Skeletal muscle satellite cell (primary cell): ENCODE measurements around the gene CCDC190.

ENCODE experiments used
- H3K27me3 ChIP-seq: 2 replicates; pipeline ENCODE4 v1.7.0; 2013; ENCODE audit warnings: low read length; ENCODE audit not compliant: control insufficient read depth, insufficient read depth
- H3K36me3 ChIP-seq: 2 replicates; pipeline ENCODE4 v1.7.0; 2013; ENCODE audit warnings: mild to moderate bottlenecking, control low read depth, low read length; ENCODE audit not compliant: insufficient read depth
- H3K4me1 ChIP-seq: 2 replicates; pipeline ENCODE4 v1.7.0; 2013; ENCODE audit warnings: low read length; ENCODE audit not compliant: control insufficient read depth, insufficient read depth
- H3K4me2 ChIP-seq: 2 replicates; pipeline ENCODE4 v1.7.0; 2013; ENCODE audit warnings: mild to moderate bottlenecking, low read length
- H3K4me3 ChIP-seq: 2 replicates; pipeline ENCODE4 v1.7.0; 2013; ENCODE audit warnings: low read length
- H3K9ac ChIP-seq: 2 replicates; pipeline ENCODE4 v1.7.0; 2013; ENCODE audit warnings: mild to moderate bottlenecking, low read depth, low read length, moderate library complexity
- H3K9me3 ChIP-seq: replicated peaks from 2 replicates; pipeline ENCODE4 v1.7.0; 2013; ENCODE audit warnings: mild to moderate bottlenecking, control low read depth, low read length

The CCDC190 gene

DNA sequence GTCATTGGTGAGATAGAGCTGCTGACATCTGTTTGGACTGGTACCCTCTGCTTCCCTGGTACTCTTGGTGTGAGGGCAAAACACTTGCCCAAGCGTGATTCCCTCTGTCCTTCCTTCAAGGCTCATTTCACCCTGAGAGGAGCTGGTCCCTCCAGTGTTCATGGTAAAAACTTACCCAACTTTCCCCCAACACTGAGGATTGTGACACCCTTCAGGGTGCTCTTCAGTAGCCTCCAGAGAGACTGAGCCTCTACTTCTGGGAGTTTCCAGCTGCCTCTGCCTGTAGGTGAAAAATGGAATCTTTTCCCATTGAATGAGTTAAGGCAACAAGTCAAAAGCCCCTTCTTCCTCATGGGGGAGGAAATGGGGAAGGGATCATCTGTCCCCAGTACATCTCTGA is 9.6 kb downstream of the CCDC190 start:
- H3K4me1 ChIP-seq: peaks cover 46% of the 10 kb centered on the region
- no peak overlapping the region for H3K4me2 ChIP-seq
- no peaks in the 10 kb centered on the region for H3K36me3 ChIP-seq
- no peaks in the 10 kb centered on the region for H3K9me3 ChIP-seq
- H3K4me3 ChIP-seq: no peak overlapping the region
- H3K27me3 ChIP-seq: no peaks in the 10 kb centered on the region
- H3K9ac ChIP-seq: no peak overlapping the region

DNA sequence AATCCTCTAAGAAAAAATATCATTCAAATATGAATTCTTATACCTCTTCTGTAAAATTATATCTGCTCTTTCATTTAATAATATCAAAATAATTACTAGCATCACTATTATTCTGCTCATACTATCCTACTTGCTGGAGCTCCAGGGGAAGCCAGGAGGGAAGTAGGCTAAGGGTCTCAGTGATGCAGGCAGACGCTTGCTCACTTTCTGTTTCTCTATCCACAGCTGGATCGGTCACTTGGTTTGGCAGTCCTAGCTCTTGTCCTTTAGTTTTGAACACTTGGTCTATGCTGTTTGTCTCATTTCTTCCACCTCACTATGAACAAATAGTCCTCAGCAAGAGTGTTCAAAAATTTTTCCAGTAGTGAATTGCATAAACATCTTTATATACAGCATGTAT is 11.3 kb downstream of the CCDC190 start:
- Histone ChIP-seq H3K36me3 (no peaks in the 10 kb centered on the region), H3K9me3 (no peaks in the 10 kb centered on the region), H3K4me2 (no peak overlapping the region), H3K9ac (no peak overlapping the region), H3K4me1 (peaks cover 31% of the 10 kb centered on the region), H3K4me3 (no peak overlapping the region), H3K27me3 (no peaks in the 10 kb centered on the region)

DNA sequence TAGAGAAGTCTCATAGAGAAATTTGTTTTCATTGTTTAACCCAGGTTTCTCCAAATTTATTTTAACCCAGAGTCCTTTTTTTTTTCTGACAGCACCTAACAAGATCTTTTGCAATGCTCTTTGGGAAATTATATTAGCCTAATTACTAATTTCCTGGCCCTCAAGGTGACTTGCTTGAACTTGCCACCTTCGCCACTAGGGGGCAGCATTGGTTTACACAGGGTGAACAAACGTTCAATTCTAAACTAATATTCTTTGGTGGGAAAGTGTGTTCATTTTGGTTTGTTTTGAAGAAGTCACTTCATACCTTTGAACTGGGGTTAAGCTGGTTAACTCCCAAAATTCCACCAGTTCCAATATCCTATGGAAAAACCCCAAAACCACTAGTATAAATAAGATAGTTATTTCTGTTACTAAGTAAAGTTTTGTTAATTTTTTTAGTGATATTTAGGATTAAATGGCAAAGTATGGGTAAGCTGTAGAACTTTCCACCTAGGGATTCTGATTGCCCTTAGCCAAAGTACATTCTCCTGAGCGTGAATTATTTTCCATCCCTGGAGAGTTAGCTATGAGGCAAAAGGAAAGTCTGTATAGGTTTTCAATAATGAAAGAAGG is 13.0 kb downstream of the CCDC190 start:
- no peak overlapping the region for H3K9ac ChIP-seq
- no peaks in the 10 kb centered on the region for H3K36me3 ChIP-seq
- H3K9me3 ChIP-seq: no peaks in the 10 kb centered on the region
- no peak overlapping the region for H3K4me2 ChIP-seq
- H3K4me1 ChIP-seq: peaks cover 23% of the 10 kb centered on the region
- no peak overlapping the region for H3K4me3 ChIP-seq
- H3K27me3 ChIP-seq: no peaks in the 10 kb centered on the region

DNA sequence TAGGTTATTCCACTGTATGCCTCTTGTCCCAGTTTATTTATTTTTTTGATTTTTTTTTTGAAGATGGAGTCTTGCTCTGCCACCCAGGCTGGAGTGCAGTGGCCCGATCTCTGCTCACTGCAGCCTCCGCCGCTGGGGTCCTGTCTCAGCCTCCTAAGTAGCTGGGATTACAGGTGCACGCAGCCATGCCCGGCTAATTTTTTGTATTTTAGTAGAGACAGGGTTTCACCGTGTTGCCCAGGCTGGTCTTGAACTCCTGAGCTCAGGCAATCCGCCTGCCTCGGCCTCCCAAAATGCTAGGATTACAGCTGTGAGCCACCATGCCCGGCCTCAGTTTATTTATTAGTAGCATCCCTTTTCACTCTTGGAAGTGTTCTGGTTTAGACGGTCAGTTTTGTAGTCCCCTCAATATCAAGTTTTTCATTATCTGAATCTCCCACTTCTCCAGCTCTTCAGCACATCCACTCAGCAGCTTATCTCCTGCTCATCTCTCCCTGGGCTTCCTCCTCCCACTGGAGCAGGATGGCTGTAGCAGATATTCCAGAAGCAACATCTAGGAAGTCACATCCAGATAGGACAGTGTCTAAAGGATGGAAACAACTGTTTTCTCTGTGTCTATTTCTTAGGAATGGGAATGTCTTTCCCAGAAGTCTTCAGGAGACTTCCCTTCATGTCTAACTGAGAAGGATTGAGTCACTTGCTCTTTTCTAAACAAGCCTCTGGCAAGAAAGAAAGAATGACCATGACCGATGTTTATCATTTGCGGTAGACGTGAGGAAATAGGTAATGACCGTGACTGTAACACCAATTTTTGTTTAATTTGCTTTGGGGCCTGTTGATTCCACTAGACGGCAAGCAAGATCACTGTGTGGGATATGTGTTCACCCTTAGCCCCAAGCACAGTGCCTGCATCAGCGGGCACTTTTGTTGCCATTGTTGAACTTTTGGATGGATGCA is 14.4 kb downstream of the CCDC190 start:
- no peak overlapping the region for H3K4me3 ChIP-seq
- no peaks in the 10 kb centered on the region for H3K9me3 ChIP-seq
- no peaks in the 10 kb centered on the region for H3K27me3 ChIP-seq
- H3K9ac ChIP-seq: peak overlapping the region; percentile 8
- no peaks in the 10 kb centered on the region for H3K36me3 ChIP-seq
- peaks cover 23% of the 10 kb centered on the region for H3K4me1 ChIP-seq
- H3K4me2 ChIP-seq: peak overlapping the region; percentile 66

DNA sequence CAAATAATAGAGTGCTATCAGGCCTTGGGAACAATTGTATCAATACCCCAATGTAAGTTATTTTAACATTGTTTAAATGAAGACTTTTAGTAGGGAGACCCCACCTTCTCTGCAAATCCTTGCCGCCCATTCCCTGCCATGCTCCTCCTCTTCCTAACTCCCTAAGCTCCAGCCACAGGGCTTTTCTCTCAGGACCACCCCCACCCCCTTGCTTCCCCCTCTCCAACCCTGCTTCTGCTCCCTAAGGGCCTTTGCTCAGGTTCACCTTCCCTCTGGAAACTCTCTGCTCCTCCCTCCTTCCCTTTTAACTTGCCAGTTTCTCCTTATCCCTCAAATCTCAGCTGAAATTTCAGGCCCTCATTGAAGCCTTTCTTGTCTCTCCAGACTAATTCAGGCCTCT is 16.8 kb downstream of the CCDC190 start:
- Histone ChIP-seq H3K27me3 (no peaks in the 10 kb centered on the region), H3K36me3 (no peaks in the 10 kb centered on the region), H3K9ac (no peak overlapping the region), H3K4me2 (no peak overlapping the region), H3K4me1 (peaks cover 20% of the 10 kb centered on the region), H3K4me3 (no peak overlapping the region), H3K9me3 (no peaks in the 10 kb centered on the region)

DNA sequence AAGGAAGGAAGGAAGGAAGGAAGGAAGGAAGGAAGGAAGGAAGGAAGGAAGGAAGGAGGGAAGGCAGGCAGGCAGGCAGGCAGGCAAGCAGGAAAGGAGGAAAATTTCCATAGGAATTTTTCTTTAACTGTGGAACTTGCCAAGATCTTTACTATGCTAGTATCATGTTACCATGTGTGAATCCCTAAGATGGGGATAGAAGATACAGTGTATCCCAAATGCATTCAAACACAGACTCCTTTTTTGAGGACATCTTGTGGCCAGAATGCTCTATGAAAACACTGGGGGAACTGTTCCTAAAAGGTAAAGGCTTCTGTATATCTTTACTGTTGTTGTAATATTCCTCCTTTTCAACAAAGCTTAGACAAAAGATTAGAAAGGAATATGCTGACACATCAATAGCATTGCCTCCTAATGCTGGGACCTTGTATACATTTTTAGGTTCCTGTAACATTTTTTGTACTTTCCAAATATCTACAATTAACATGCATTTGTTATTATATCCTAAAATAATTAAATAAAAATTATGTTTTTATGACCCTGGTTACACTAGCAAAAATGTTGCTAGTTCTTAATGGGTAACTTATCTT is 20.6 kb downstream of the CCDC190 start:
- Histone ChIP-seq H3K4me3 (no peak overlapping the region), H3K9ac (no peak overlapping the region), H3K4me2 (no peak overlapping the region), H3K36me3 (no peaks in the 10 kb centered on the region), H3K4me1 (no peaks in the 10 kb centered on the region), H3K9me3 (no peaks in the 10 kb centered on the region), H3K27me3 (no peaks in the 10 kb centered on the region)

DNA sequence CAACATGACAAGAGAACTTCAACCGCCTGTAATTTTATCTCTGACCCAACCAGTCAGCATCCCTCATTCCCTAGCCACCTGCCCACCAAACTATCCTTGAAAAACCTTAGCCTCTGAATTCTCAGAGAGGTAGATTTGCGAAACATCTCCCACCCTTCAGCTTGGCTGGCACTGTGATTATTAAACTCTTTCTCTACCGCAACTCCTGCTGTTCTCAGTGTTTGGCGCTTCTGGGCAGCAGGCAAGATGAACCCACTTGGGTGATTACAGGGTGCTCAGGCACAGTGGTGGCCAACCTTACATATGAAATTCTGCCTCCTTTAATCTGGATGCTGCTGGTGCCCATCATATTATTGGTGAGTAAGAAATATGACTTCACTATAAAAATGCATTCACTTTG is 22.1 kb downstream of the CCDC190 start:
- no peak overlapping the region for H3K4me3 ChIP-seq
- H3K4me2 ChIP-seq: no peak overlapping the region
- no peaks in the 10 kb centered on the region for H3K4me1 ChIP-seq
- no peak overlapping the region for H3K9ac ChIP-seq
- peaks cover under 1% of the 10 kb centered on the region for H3K27me3 ChIP-seq
- no peaks in the 10 kb centered on the region for H3K36me3 ChIP-seq
- H3K9me3 ChIP-seq: no peaks in the 10 kb centered on the region

DNA sequence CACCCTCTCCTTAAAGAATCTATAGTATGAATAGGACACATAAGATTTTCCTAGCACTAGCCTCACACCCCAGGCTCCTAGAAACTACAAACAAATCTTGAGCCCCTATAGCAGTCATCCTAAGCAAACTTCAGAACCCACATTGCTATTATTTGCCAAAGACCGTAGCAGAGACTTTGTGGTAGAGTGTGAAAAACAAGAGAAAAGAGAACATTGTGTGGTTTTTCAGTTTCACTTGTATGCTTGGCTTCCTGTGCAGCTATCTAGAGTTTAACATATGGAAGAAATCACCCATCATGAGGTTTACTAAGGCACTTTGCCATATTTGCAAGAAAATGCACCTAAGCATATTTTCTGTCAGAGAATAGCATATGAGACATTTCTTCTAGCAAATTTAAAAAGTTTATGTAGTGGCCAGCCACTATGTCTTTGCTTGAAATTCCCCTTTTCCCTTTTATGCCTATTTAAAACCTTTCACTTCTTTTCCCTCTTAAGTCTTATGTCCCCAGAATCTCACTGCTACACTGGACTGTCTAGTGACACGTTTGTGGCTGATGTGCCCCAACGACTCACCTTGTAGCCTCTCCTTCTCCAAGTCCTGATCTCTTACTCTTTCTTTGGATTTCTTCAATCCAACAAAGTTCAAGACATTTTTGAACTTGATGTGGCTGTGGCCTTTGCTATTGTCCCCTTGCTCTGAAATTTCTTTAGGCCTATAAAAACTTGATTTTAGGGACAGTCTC is 25.6 kb downstream of the CCDC190 start:
- Histone ChIP-seq H3K4me3 (no peak overlapping the region), H3K4me1 (no peaks in the 10 kb centered on the region), H3K4me2 (no peak overlapping the region), H3K9me3 (no peaks in the 10 kb centered on the region), H3K9ac (no peak overlapping the region), H3K36me3 (no peaks in the 10 kb centered on the region), H3K27me3 (peaks cover 2% of the 10 kb centered on the region)

DNA sequence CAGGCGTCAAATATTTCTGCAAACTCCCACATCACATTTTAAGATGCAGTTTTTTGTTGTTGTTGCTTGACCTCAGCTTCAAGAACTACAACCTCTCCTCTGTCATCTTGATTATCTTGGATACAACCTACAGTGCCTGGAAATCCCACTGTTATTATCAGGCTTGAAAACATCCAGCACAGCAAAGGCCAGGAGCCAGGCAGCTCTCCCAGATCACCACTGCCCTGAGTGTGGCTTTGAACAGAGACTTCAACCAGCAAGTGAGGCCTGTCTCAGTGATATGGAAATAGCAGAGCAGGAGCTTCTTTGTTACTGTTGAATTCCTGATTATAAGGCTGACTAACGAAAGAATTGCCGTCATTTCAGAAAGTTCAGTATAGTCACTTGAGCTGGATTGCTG is 28.5 kb downstream of the CCDC190 start:
- Histone ChIP-seq H3K4me1 (no peaks in the 10 kb centered on the region), H3K36me3 (no peaks in the 10 kb centered on the region), H3K9ac (no peak overlapping the region), H3K4me2 (no peak overlapping the region), H3K27me3 (peaks cover 2% of the 10 kb centered on the region), H3K9me3 (no peaks in the 10 kb centered on the region), H3K4me3 (no peak overlapping the region)

DNA sequence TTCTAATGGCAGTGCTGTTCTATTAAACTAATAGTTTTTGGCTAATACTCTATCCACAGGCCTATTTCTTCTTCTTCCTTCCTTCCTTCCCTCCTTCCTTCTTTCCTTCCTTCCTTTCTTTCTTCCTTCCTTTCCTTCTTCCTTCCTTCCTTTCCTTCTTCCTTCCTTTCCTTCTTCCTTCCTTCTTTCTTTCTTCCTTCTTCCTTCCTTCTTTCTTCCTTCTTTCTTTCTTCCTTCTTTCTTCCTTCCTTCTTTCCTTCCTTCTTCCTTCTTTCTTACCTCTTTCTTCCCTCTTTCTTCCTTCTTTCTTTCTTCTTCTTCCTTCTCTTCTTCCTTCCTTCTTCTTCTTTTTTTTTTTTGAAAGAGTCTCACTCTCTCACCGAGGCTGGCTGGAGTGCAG is 31.7 kb downstream of the CCDC190 start:
- Histone ChIP-seq H3K4me3 (no peak overlapping the region), H3K9ac (no peak overlapping the region), H3K27me3 (peaks cover 2% of the 10 kb centered on the region), H3K4me2 (no peak overlapping the region), H3K36me3 (no peaks in the 10 kb centered on the region), H3K4me1 (no peaks in the 10 kb centered on the region), H3K9me3 (no peaks in the 10 kb centered on the region)

DNA sequence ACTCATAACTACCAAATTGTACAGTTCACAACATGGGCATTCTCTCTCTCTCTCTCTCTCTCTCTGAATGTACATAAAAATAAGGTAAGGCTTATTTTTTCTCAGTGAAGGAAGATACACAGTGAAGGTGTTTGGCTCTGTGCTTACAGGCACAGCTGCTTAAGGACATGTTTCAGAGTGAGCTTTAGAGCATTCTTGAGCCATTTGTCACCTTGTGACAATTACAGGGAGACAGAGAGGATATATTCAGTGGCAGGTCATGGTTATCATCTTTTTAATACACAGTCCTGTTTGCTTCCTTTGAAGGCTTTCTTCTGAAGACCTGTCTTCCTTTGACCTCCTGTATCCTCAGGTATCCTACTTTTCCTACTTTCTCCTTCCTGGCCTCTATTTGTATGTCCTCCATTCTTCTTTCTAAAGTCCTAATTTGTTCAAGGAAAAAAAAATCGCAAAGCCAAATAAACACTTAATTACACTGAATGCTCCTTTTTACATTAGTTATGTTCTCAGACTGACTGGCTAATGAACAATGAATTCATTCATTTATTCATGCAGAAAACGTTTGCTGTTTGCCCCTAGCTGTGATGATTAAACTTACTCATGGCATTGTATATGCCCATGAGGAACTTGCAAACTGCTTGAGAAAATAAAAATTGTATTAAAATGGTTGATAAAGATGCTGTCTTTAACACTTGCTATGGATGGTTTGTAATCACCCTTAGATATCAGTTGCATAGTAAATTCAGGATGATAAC is 37.0 kb downstream of the CCDC190 start:
- H3K4me1 ChIP-seq: peaks cover 22% of the 10 kb centered on the region
- H3K9me3 ChIP-seq: no peaks in the 10 kb centered on the region
- no peak overlapping the region for H3K9ac ChIP-seq
- H3K27me3 ChIP-seq: no peaks in the 10 kb centered on the region
- no peak overlapping the region for H3K4me2 ChIP-seq
- H3K36me3 ChIP-seq: no peaks in the 10 kb centered on the region
- H3K4me3 ChIP-seq: no peak overlapping the region
